NCI-H128 (cell line): ENCODE data around the gene AOC1.
A peak's percentile ranks its signal among the peaks of the same experiment; 100 is the strongest.
"Not testable (repeated sequence)": the region's sequence is repeated elsewhere in the genome, so short reads cannot be mapped to it uniquely, and the experiment has no call there.

Source experiments
- DNase-seq: peaks from one replicate; lab custom pipeline; 2025; ENCODE audit not compliant: unreplicated experiment; lab: John Stamatoyannopoulos, UW

AOC1 gene

DNA sequence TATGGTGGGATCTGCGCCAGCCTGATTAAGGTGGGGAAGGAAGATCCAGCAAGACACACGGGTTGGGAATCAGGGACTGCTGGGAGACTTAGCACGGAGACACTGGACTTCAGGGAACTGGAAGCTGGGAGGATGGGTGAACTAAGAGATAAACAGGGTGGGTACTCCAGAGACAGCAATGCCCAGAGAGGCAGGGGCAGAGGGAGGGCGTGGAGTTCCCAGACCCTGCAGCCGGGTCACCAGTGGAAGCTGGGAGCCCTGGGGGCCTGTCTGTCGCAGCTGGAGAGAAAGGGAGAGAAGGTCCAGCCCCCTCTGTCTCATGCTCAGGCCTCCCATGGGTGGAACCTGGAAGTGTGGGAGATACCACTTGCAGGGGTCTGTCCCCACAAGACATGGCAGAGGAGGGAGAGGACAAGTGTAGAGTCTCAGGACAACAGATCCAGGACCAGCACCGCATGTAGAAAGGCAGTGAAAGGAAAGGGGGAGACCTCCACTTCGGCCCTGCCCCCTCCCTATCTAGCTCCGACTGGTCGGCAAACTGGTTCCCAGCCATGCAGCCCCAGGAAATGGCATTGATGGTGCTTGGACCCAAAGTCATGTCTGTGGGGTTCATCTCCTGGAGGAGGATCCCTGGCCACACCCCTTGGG is 44.4 kb downstream of the AOC1 start:
- no peak for DNase-seq

- no peak for DNase-seq
These were observed 45.5 kb downstream of the AOC1 start for GRCh38 chr7:150897502-150898474.

GRCh38 chr7:150898475-150899011 is 46.2 kb downstream of the AOC1 start:
- peak; percentile 31 for DNase-seq

- no peak for DNase-seq
These were observed 48.4 kb downstream of the AOC1 start for GRCh38 chr7:150900675-150901074.

GRCh38 chr7:150901160-150902035 is 49.1 kb downstream of the AOC1 start:
- DNase-seq: no peak

GRCh38 chr7:150902078-150903033 is 50.0 kb downstream of the AOC1 start:
- no peak for DNase-seq

DNA sequence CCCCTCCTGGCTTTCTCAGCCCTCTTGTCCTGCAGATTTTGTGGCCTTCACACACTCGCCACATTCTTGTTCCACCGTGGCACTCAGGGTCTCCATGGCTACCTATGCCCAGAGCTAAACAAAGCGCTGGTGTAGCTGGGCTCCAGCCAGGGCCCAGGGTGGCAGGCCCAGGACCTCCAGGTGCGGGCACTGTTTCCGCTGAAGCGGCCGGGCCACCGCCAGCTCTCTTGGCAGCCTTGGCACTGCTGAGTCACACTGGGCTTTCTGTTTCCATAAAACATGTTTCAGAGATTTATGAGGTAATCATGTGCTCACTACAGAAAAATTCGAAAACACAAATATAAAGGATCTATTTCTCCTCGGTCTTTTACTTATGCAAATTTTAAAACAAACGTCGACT is 51.3 kb downstream of the AOC1 start:
- DNase-seq: no peak

GRCh38 chr7:150904011-150904909 is 51.9 kb downstream of the AOC1 start:
- DNase-seq: no peak

DNA sequence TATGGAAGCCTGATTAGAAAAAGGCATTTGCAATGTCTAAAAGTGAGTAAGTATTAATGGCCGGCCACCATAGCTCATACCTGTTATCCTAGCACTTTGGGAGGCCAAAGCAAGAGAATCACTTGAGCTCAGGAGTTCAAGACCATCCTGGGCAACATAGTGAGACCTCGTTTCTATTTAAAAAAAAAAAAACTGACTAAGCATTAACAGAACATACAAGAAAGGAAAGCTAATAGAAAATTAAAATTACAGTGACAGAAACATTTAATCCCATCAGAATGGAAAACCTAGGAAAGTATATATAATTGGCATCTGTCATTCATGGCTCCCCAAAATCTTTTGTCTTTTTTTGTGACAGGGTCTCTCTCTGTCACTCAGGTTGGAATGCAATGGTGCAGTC is 55.9 kb downstream of the AOC1 start:
- no peak for DNase-seq

- no peak for DNase-seq
These were observed 57.1 kb downstream of the AOC1 start for GRCh38 chr7:150909200-150909995.

GRCh38 chr7:150910305-150910995 is 58.1 kb downstream of the AOC1 start:
- DNase-seq: not testable (repeated sequence)

- no peak for DNase-seq
These were observed 58.7 kb downstream of the AOC1 start for GRCh38 chr7:150910996-150911422.
